ENCODE data around the gene MRPS26. TPM values are rescaled to one million over a fixed set of nuclear protein-coding genes. Genes with fewer than 3 reads are reported as not detected.

Gene MRPS26
- total RNA-seq, 1 experiment from 2014 or later, result 84.3 TPM

- Histone ChIP-seq H3K79me2 (ENCODE audit: insufficient read depth, low read length) (no peaks in the 10 kb centered on the region), H3K4me3 (replicated peaks in 1 of 2; ENCODE audit: low read depth in 1 of 2, low read length in 2 of 2) (no peak overlapping the region), H3K4me2 (ENCODE audit: low read length) (no peak overlapping the region), H2AFZ (ENCODE audit: low read depth, low read length, poor library complexity, severe bottlenecking) (no peak overlapping the region), H3K9me3 (ENCODE audit: control insufficient read depth in 1 of 2, insufficient read depth in 1 of 2, low read depth in 1 of 2, low read length in 2 of 2) (no peaks in the 10 kb centered on the region), H4K20me1 (ENCODE audit: insufficient read depth) (no peaks in the 10 kb centered on the region), H3K9ac (ENCODE audit: low read length) (no peak overlapping the region), H3K9me2 (ENCODE audit: insufficient read depth) (no peaks in the 10 kb centered on the region), H3K27ac (ENCODE audit: low read depth, low read length) (no peak overlapping the region), H3K36me3 (ENCODE audit: control insufficient read depth in 1 of 2, insufficient read depth in 2 of 2, low read length in 2 of 2) (no peaks in the 10 kb centered on the region), H3K27me3 (ENCODE audit: insufficient read depth, low read length) (no peaks in the 10 kb centered on the region), H3K4me1 (ENCODE audit: control insufficient read depth in 1 of 2, insufficient read depth in 2 of 2, low read length in 2 of 2) (peaks cover 0 to 7% of the 10 kb centered on the region in 2 experiments; a peak in 2 of 4 replicates)
- CTCF ChIA-PET, result no interaction called here
- TF ChIP-seq JUND (IDR thresholded peaks at IDR 0.05) (no peak), ZFX (IDR thresholded peaks at IDR 0.05) (no peak), SRF (IDR thresholded peaks at IDR 0.05; ENCODE audit: low read depth) (no peak), SIN3A (IDR thresholded peaks at IDR 0.05; ENCODE audit: low read depth) (no peak), TCF7L2 (IDR thresholded peaks at IDR 0.05; ENCODE audit: borderline replicate concordance, extremely low read depth, insufficient read depth, insufficient read length) (no peak), POLR2A (IDR thresholded peaks at IDR 0.05; ENCODE audit: borderline replicate concordance, extremely low read depth, insufficient read depth, insufficient read length) (no peak), POLR2AphosphoS5 (IDR thresholded peaks at IDR 0.05; ENCODE audit: low read depth, low read length) (no peak)
- TF ChIP-seq, protein P1, sequence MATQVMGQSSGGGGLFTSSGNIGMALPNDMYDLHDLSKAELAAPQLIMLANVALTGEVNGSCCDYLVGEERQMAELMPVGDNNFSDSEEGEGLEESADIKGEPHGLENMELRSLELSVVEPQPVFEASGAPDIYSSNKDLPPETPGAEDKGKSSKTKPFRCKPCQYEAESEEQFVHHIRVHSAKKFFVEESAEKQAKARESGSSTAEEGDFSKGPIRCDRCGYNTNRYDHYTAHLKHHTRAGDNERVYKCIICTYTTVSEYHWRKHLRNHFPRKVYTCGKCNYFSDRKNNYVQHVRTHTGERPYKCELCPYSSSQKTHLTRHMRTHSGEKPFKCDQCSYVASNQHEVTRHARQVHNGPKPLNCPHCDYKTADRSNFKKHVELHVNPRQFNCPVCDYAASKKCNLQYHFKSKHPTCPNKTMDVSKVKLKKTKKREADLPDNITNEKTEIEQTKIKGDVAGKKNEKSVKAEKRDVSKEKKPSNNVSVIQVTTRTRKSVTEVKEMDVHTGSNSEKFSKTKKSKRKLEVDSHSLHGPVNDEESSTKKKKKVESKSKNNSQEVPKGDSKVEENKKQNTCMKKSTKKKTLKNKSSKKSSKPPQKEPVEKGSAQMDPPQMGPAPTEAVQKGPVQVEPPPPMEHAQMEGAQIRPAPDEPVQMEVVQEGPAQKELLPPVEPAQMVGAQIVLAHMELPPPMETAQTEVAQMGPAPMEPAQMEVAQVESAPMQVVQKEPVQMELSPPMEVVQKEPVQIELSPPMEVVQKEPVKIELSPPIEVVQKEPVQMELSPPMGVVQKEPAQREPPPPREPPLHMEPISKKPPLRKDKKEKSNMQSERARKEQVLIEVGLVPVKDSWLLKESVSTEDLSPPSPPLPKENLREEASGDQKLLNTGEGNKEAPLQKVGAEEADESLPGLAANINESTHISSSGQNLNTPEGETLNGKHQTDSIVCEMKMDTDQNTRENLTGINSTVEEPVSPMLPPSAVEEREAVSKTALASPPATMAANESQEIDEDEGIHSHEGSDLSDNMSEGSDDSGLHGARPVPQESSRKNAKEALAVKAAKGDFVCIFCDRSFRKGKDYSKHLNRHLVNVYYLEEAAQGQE (IDR thresholded peaks at IDR 0.05; ENCODE audit: low read depth), result no peak
- TF ChIP-seq, protein P2, sequence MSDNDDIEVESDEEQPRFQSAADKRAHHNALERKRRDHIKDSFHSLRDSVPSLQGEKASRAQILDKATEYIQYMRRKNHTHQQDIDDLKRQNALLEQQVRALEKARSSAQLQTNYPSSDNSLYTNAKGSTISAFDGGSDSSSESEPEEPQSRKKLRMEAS (IDR thresholded peaks at IDR 0.05), result no peak
- RAD21 ChIA-PET (ENCODE audit: low non-redundant PET in 1 of 2, low total read pairs in 2 of 2, uncharacterized antibody in 2 of 2, unreplicated experiment in 2 of 2), result no interaction called here
- POLR2A ChIA-PET, result no interaction called here
- no TSS peak for BruUV-seq (replicated peaks)
- ATAC-seq (no peak), DNase-seq (ENCODE audit: low read depth, low spot score) (no peak)
- intact Hi-C loops (cut with micrococcal nuclease), result no loop called here
These were observed 35.8 kb downstream of the MRPS26 start for GRCh38 chr20:3081641-3082040.

Data from HCT116 (cell line).